Spleen (tissue), 7 donors: ENCODE measurements around the gene KCNE1.
"Not testable (repeated sequence)": the region's sequence is repeated elsewhere in the genome, so short reads cannot be mapped to it uniquely, and the experiment has no call there.

Source experiments
- CTCF ChIP-seq, 11 experiments: fragments of 200-600 bp in 7 of 11; fragments of 450-650 bp in 4 of 11; sonication (generic) in 4 of 11; IDR thresholded peaks in 8 of 11; conservative IDR thresholded peaks in 3 of 11; 1 replicate in 7 of 11; 2 replicates in 4 of 11; pipeline versions ENCODE4 v1.4.0 to v1.8.0; 2016 to 2021; ENCODE audit warnings: antibody characterized with exemption in 11 of 11, inconsistent platforms in 4 of 11, mild to moderate bottlenecking in 1 of 11
- POLR2A ChIP-seq, 3 donors: fragments of 450-650 bp; IDR thresholded peaks; one replicate each; pipeline ENCODE4 v1.5.1; 2017; ENCODE audit warnings: antibody characterized with exemption in 3 of 3, mild to moderate bottlenecking in 1 of 3
- POLR2AphosphoS5 ChIP-seq, 3 donors: sonication (generic); formaldehyde crosslinking; IDR thresholded peaks; one replicate each; pipeline ENCODE4 v1.5.1; 2017; ENCODE audit warnings: antibody characterized with exemption in 3 of 3
- donor health status: DM: no; HTN: no; CAD: no; lungs with moderate emphysema.
- donor health status: DM: no; HTN: no; CAD: no.
- donor health status: DM: no; HTN: no; CAD: no.

- TF ChIP-seq CTCF (IDR thresholded peaks at IDR 0.05 in 8 of 11, conservative IDR thresholded peaks at IDR 0.05 in 3 of 11); POLR2A (IDR thresholded peaks at IDR 0.05); POLR2AphosphoS5 (IDR thresholded peaks at IDR 0.05): not testable (repeated sequence)
Observed at GRCh38 chr21:34443486-34443885, 68.5 kb downstream of the KCNE1 start.
